ENCODE results near the gene TLE5.
A peak's percentile ranks its signal among the peaks of the same experiment; 100 is the strongest.
"Not testable (repeated sequence)": the region's sequence is repeated elsewhere in the genome, so short reads cannot be mapped to it uniquely, and the experiment has no call there.

Gene TLE5

DNA sequence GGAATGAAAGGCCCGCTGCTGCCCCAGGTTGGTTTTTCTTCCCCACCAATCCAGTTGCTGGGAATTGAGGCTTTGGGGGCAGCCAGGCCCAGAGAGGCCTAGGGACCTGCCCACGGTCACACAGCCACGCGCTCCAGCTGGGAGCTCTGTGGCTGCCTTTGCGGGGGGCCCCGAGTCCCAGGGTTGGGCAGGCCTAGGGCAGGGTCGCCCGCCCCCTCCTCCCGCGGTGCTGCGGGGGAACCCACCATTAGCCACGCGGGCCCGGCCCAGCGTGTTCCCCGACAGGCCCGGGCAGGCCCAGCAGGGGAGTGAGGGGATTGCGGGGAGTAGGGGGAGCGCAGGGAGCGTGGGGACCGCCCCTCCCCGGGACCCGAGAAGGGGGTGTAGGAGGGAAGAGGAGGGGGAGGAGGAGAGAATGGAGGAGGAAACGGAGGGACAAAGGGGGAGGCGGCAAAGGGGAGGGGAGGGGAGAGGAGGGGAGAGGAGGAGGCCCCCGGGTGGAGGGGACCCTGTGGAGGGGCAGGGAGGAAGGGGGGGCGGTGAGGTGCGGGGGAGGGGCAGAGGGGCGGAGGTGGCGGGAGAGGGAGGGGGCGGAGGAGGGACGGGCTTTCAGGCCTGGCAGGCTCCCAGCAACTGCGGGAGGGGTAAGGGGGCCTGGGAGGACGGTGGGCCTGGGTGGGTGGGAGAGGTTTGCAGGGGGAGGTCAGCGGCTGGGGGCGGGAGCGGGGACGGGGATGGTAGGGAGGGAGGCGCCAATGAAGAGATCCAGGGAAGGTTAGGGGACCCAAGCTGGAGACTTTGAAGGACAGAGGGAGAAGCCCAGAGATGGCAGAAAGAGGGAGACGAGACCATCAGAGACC, 20.3 kb downstream of the TLE5 start:
- DNase-seq: no peak

DNA sequence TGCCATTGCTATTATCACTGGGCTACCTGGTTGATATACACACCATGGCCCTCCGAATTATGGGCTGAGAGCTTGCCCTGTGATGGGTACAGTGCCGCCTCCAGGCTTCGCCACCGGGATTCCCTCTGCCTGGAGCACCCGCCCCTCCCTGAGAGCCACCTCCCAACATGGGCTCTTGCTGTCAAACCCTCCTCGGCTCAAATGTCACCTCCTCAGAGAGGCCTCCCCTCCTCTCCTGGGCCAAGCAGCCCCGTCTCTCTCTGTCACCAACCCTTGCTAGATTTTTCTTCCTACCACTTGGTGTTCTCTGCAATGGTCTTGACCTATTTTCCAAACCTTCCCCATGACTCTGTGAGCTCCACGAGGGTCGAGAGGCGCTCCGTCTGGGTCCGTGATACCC, 21.0 kb downstream of the TLE5 start:
- DNase-seq: no peak

DNA sequence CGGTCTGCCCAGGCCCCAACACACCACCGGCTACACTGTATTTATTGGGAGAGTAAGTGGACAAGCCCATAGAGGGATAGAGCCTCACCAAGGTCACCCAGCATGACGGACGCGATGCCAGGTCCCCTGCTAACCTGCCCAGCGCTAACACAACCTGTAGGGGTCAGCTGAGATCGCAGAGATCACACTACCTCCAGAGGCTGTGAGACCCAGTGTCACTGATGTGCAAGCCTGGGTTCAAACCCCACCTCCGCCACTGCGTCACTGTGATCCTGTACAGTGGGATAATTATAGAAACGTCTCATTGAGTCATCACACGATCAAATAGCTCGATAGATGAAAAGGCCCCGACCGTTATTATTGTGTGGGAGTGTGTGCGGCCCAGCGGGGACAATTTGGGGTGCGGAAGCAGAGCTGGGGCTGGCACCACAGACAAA, 22.6 kb downstream of the TLE5 start:
- DNase-seq: no peak

- no peak for DNase-seq
These were observed 23.2 kb downstream of the TLE5 start for GRCh38 chr19:3039125-3039524.

DNA sequence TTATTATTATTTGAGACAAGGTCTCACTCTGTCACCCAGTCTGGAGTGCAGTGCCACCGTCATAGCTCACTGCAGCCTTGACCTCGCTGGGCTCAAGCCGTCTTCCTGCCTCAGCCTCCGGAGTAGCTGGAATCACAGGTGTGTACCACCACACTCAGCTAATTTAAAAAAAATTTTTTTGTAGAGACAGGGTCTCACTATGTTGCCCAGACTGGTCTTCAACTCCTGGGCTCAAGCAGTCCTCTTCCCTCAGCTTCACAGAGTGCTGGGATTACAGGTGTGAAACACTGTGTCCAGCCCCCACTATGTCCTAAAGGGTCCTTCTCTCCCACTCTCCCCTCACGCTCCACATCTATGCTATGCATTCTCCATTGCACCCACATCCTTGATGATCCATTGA, 24.1 kb downstream of the TLE5 start:
- DNase-seq: no peak

DNA sequence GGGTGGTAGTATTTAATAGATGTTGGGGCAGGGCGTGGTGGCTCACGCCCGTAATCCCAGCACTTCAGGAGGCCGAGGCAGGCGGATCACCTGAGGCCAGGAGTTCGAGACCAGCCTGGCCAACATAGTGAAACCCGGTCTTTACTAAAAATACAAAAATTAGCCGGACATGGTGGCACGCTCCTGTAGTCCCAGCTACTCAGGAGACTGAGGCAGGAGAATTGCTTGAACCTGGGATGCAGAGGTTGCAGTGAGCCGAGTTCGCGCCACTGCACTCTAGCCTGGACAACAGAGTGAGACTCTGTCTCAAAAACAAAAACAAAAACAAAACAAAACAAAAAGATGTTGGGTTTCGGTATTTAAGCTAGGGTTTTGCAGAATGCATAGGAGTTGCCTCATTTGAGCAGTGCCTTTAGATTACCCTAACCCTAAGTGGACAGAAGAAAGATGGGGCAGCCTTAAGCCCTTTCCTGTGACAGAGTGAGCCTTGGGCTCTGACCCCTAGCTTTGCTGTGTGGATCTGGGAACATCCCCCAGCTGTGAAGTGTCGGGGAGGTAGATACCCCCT, 25.2 kb downstream of the TLE5 start:
- DNase-seq: not testable (repeated sequence)

- DNase-seq: peak; percentile 77
These were observed 25.9 kb downstream of the TLE5 start for GRCh38 chr19:3036119-3036976.

GRCh38 chr19:3035542-3036118, 26.7 kb downstream of the TLE5 start:
- peak; percentile 95 for DNase-seq

- DNase-seq: peak; percentile 41
These were observed 27.4 kb downstream of the TLE5 start for GRCh38 chr19:3034656-3035541.

GRCh38 chr19:3034406-3034655, 28.0 kb downstream of the TLE5 start:
- DNase-seq: no peak

- DNase-seq: no peak
These were observed 28.5 kb downstream of the TLE5 start for GRCh38 chr19:3033595-3034405.

GRCh38 chr19:3031607-3031867, 30.8 kb downstream of the TLE5 start:
- DNase-seq: no peak

DNA sequence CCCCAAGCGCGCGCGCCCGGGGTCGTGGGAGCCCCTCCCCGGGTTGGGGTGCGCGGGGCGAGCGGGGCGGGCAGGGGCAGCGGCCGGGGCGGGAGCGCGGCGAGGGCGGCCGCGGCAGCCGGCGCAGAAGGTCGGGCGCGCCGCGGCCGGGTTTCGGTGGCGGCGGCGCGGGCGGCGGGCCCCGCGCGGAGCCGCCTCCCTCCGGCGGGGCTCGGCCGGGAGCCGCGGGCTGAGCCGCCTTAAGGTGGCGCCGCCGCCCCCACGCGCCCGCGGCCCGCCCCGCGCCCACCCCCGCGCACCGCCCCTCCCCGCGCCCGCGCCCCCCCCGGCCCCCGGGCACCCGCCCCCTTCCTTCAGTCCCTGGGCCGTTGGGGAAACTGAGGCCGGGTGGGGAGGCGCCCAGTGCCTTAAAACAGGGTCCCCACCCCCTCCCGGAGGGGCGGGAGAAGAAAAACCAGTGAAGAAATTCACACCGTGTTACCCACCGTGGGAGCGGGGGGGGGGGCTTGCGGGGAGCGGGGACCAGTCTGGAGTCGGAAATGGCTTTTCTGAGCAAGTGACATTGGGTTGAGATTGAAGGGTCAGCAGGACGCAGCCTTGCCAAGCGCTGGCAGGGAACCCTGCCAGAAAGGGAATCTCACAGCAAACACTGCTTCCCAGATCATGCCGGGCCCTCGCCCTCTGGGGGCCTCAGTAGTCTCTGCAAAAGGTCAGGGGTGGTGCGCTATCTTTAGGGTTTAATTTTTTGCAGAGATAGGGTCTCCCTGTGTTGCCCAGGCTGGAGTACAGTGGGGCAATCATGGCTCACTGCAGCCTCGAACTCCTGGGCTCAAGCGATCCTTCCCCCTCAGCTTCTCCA, 33.0 kb downstream of the TLE5 start, which contains the start of gene TLE2:
Gene TLE2 (minus strand): TSS at position 216 of the 859 bp plus-strand sequence. CDS start 376 bp downstream, outside the sequence.
- DNase-seq: no peak

DNA sequence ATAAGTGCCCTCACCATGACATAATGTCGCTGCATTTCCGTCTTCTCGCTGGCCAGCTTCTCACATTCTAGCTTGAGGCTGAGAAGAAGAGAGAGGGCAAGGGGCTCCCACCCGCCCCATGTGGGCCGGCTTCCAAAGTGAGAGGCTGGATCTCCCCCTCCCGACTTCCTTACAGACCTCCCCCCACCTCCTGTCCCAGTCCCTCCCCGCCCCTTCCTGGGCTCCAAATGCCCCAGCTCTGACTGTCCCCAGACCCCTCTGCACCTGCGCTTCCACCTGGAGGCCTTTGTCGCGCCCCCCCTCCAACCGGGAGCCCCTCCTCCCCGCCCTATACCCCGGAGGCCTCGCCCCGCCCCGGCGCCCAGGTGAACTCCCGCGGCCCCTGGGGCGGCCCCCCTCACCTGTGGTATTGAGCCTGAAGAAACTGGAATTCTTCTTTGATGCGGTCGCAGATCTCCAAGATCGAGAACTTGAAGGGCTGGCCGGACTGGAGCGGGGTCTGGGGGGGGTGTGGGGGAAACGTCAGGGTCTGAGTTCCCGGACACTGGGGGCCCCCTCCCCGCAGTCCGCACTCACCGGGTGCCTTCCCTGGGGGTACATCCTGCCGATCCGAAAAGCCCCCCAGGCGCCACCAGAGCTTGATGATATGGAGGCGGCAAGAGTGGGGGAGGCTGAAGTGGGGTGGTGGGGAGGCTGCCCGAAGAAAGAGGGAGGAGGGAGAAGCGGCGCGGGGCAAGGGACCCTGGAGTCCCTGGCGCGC, 33.8 kb downstream of the TLE5 start:
- no peak for DNase-seq

DNA sequence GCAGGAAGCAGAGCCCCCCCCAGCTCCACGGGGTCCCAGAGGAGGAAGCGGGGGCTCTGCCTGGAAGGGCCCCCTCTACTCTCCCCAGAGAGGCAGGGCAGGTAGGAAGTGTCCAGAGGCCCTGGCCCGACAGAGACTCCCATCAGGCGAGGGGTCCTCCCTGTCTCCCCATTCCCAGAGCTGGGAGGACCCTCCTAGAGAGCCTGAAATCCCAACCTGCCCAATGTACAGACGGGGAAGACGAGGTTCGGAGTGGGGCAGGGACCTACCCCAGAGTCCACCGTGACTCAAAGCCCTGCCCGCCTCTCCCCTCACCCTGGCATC, 34.4 kb downstream of the TLE5 start:
- DNase-seq: no peak

DNA sequence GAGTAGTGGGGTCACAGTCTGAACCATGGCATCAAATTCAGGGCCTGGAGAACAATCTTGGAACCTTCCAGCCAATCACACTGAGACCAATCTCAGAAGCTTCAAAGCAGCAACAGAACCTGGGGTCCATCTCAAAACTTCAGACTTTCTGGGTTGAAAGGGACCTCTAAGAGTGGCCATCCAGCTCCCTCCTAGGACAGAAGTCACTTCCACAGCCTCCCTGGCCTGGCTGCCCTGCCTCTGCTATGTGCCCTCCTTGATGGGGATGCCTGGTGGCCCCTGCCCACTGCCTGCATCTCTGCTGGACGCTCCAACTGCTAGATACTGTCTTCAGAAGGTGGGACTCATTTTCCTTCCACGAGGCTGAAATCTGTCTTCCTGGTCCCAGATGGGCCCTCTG, 35.0 kb downstream of the TLE5 start:
- no peak for DNase-seq

GRCh38 chr19:3026768-3027167, 35.5 kb downstream of the TLE5 start:
- DNase-seq: no peak

DNA sequence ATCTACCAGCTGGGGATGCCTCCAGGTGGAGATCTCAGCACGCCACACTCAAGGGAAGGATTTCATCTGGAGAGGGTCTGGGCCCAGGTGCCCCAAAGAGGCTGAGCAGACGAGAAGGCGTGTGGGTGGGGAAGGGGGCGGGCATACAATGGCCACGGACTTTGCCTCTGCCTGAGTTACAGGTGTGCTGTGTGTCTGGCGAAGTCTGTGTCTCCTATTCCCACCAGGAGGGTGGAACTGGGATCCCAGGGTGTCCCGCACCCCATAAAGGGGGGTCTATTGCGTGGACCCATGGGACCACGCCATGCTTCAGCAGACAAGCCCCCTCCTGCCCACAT, 36.8 kb downstream of the TLE5 start:
- no peak for DNase-seq

- DNase-seq: no peak
These were observed 37.3 kb downstream of the TLE5 start for GRCh38 chr19:3024870-3025548.

- DNase-seq: no peak
These were observed 37.8 kb downstream of the TLE5 start for GRCh38 chr19:3024509-3024869.

Data from central memory CD4-positive, alpha-beta T cell (primary cell).